ENCODE results near the gene LTBP2.

- TF ChIP-seq CTCF (IDR thresholded peaks at IDR 0.05) (no peak), POLR2A (IDR thresholded peaks at IDR 0.05) (no peak)
These were observed 83.2 kb downstream of the LTBP2 start for GRCh38 chr14:74528886-74529285.

Data from thyroid gland (tissue), 4 donors.